GM20431 (cell line): ENCODE measurements around the gene C1QTNF9.
"Not testable (repeated sequence)": the region's sequence is repeated elsewhere in the genome, so short reads cannot be mapped to it uniquely, and the experiment has no call there.

Experiments
- in situ Hi-C: fragments of 300-500 bp; cut with MseI, MboI; formaldehyde crosslinking; loops from one replicate; pipeline ENCODE4 v1.15.0; 2020; ENCODE audit warnings: low sequenced_read_pairs; ENCODE audit not compliant: unreplicated experiment

Gene C1QTNF9

DNA sequence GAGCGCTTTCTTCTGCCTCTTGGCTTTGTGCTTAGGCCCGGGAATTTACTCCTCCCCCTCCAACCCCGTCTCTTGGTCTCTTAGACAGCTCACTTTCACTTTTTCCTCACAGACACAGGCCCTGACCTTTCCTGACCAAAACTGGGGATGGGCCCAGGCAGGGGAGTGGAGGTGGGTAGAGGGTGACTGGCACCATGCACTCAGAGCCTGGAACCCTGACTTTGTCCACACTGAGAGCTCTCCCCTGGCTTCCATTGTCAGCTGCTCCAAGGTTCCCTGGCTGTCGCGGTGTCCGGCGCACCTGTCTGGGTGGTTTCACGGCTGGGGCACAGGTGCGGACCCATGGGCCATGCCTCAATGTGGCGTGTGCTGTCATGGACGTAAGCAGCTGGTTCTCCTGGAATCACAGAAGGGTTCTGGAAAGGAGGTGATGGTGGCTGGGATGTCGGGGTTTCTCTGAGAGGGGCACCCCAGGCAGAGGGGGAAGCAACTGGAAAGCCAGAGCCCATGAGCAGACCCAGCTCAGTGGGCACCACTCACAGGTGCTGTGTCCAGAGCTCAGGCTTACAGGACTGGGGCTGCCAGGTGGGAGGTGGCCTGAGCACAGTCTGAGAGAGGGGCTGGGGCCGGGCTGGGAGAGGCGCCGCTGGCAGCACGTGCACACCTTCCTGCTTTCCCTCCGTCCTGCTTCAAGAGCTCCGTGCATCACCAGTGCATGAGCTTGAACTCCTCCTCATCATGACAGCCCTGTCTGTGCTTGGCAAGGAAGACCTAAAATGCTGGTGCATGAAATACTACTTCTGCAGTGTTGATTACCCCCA lies 28.0 kb upstream of the C1QTNF9 start:
- in situ Hi-C loops = no loop called here

DNA sequence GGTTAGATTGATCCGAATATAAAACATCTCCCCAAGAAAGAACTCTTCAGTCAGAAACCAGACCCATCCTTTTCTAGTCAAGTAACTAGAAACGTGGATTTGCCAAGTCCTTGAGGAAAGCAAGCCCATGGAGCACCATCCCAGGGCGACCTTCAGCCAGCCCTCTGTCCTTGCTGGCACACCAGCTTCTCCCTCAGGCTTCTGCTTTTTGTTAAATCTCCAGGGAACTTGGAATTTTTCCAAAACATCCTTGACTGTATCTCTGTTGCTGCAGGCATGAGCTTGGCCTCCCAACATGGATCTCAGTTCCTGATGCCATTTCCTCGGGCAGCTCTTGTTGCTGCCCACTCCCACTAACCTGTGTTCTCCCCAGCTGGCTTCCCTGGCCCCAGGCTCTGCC lies 27.1 kb upstream of the C1QTNF9 start:
- in situ Hi-C loops = no loop called here

DNA sequence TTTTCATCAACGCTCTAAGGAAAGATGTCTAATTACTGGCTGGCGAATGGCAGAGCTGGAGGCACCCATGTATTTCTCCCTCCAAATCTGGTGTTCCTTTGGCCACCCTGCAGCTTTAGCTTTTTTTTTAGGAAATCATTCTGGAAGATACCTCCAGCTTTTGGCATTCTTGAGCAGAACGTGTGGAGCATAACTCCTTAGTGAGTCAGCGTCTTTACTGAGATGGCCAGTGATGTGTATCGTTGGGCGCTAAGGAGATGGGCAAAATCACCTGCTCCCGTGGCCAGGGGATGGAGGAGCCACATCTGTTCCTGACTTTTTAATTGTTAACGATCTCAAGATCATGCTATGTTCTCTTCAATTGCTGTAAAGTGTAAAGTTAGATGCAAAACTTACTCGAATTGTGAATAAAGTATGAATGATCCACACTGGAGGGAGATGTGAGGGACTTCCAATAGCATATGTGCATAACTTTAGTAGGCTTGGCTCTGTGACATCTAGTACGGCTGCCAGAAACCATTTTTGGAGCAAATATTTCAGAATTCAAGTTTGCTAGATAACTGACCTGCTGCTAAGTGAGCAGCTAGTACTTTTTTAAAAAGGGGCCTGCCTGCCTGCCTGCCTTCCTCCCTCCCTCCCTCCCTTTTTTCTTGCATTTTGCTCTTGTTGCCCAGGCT lies 24.4 kb upstream of the C1QTNF9 start:
- in situ Hi-C loops = no loop called here

DNA sequence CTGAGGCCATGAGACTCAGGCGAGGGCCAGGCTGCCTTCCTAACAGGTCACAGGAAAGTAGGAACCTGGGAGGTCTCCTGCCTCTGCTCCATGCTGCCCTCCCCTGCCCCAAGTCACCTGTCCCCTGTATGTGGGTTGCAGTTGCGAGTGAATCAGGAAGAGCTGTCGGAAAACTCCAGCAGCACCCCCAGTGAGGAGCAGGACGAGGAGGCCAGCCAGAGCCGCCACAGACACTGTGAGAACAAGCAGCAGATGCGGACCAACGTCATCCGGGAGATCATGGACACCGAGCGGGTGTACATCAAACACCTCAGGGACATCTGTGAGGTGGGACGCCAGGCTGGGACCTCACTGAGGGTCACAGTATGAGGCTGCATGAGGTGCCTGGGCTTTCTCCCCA lies 22.8 kb upstream of the C1QTNF9 start:
- in situ Hi-C loops = no loop called here

DNA sequence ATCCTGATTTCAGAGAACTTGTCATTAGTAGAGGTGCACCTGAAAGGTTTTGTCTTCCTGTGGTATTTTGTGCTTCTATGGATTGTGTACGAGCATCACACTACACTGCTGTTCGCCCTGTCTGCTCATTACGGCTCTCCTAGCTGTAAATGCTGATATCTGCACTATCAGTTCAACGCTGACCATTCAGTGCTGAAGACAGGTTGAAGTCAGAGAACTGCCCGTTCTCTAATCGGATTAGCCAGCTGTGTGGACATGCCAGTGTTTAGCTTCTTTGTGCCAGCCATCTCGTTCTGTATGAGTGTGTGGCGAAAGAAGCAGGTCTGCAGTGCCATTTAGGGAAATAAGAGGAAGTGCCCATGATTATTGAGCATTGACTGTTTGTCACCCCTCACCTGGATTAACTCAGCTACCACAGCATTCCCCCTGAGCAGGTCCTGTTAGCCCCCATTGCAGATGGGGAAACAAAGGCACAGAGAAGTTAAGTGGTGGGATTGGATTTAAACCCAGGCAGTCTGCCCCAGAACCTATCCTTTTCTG lies 21.6 kb upstream of the C1QTNF9 start:
- in situ Hi-C loops = no loop called here

DNA sequence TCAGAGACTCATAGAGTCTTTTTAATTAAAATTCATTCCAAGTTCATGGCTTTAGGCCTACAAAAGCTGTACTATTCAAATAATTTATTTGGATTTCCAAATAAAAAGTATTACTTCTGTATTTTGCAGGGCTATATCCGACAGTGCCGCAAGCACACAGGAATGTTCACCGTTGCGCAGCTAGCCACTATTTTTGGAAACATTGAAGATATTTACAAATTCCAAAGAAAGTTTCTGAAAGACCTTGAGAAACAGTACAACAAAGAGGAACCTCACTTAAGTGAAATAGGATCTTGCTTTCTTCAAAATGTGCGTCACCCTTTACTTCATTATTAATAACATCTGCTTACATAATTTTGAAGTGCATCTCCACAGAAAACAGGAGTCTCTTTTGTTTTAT lies 20.5 kb upstream of the C1QTNF9 start:
- in situ Hi-C loops = no loop called here

DNA sequence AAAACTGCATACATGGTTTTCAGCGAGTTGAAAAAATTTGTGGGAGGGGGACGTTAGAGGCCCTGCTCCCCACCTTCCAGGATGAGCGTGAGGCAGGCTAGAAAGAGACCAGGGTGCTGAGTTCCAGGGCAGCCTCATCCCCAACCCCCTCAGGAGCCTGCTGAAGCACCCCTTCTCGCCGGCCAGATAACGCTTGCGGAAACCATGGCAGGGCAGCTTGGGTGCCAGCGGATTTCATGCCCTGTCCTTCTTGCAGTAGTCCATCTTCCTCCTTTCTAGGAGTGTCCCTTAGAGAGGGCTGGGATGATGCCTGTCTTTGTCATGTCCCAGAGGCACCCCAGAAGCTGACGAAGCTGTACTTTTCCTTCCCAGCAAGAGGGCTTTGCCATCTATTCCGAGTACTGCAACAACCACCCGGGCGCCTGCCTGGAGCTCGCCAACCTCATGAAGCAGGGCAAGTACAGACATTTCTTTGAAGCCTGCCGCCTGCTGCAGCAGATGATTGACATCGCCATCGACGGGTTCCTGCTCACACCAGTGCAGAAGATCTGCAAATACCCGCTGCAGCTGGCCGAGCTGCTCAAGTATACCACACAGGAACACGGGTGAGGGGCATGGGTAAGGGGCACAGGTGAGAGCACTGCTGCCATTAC lies 19.0 kb upstream of the C1QTNF9 start:
- in situ Hi-C loops = no loop called here

DNA sequence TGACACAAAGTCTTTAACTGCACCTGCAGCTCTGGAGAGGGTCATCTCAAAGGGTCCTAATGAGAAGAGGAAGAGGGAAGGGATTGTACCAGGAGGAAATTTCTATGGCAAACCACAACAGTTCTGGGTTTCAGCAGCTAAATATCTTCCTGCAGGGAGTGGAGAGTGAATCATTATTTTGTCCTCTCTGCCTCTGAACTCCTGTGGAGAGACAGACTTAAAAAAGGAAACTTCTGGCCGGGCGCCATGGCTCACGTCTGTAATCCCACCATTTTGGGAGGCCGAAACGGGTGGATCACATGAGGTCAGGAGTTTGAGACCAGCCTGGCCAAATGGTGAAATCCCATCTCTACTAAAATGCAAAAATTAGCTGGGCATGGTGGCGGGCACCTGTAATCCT lies 16.9 kb upstream of the C1QTNF9 start:
- in situ Hi-C loops = no loop called here

DNA sequence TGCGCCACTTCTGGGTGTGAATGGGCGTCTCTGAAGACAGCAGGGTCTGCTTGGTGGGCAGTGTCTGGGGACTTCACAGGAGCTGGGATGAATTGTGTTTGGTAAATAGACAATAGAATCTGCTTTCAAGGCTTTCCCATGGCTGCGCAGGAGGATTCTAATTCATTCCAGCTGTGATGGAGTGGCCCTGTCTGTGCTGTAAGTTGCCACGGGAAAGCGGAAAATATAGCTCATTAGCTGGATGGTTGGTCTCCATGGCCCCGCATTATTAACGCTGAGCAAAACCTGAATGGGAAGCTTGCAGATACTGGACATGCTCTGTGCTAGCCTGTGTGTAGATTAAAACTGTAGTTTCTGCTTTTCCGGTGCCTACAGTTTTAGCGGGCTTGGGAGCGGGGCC lies 15.6 kb upstream of the C1QTNF9 start:
- in situ Hi-C loops = no loop called here

DNA sequence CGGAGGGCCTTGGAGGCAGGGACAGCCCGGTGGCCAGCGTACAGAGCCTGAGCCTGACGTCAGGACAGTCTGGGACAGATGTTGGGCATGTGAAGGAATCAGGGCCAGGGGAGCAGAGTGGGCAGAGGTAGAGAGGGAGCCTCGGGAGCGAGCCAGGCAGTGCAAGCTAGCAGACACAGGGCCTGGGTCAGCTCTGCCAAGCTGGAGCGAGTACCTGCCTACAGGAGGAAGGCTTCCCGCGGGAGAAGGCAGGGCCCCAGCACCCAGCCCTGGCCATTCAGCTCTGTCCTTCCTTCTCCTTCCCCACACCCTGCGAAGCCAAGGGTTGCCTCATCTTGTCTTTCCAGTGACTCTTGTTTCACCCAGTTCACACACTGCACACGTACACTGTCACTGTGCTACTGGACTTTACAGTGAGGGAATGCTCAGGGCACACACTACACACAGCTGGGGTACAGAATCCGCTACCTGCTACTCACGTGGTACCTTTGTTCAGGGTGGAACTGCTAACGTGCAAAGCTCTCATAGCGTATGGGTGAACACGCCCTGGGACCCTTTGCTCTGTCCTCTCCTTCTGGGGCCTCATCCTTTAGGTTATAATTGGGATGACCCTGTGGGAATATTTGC lies 9.8 kb upstream of the C1QTNF9 start:
- in situ Hi-C loops = no loop called here

DNA sequence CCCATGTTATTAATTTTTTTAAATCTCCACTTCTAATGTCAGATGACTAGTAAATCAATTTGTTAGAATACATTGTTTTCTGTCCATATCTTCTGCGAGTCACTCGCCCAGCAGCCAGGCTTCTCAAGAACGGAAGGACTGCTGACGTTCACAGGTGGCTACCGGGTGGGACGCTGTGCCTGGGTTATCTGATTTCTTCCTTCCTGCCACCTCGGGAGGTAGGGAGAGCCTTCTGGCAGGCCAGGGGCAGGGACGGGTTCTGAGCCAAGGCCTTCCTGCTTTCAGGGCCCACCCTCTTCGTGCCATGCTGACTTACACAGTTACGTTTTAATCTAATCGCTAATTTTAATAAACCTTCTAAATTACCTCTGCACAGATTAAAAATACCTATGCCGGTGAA lies 7.9 kb upstream of the C1QTNF9 start:
- in situ Hi-C loops = no loop called here

DNA sequence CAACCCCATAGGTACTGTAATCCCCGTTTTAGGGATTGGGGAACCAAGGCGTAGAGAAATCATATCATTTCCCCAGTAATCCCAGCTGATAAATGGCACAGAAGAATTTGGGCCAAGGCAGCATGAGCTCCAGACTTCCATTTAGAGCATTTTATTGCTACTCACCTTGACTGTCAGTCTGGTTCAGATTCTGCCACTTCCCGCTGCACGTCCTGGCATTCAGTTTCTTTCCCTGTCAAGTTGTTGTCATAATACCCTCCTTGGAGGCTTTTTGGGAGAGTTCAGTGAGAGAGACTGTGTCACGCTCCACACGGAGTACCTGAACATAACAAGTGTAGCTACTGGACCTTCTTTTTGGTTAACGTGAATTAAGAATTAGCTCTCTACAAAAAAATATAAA lies 7.5 kb upstream of the C1QTNF9 start:
- in situ Hi-C loops = no loop called here

DNA sequence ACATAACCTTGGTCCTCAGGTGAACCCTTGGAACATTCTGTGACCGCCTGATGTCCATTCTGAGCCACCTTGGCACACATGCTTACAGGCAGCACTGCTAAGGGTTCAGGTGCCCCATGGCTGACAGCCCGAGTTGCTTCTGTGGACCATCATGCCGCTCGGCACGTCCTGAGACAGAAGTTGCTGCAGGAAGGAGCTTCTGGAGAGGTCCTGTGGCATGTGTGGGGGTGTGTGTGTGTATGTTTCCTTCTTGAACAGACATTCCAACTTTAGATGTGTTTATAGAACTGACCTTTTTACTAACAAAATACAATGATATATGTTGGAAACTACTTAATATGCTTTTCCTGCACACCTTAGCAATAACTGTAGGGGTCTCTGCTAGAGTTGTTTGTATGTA lies 4.8 kb upstream of the C1QTNF9 start:
- in situ Hi-C loops = no loop called here

DNA sequence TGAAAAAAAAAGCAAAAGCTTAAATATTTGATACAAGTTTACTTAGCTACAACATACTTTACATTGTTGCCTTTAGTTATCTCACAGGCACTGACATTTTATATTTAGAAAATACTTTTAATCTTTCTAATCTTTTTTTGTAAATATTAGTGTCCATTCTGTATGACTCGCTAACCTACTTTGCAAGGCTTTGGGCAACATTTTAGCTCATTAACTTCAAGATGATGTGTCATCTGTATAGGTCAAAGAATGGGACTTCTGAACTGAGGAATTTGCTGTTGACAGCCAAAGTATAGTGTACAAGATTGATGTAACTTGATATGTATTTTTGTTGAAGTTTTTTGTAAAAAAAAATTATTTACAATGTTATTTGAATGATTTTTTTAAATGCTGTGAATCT lies 2.7 kb upstream of the C1QTNF9 start:
- in situ Hi-C loops = no loop called here

DNA sequence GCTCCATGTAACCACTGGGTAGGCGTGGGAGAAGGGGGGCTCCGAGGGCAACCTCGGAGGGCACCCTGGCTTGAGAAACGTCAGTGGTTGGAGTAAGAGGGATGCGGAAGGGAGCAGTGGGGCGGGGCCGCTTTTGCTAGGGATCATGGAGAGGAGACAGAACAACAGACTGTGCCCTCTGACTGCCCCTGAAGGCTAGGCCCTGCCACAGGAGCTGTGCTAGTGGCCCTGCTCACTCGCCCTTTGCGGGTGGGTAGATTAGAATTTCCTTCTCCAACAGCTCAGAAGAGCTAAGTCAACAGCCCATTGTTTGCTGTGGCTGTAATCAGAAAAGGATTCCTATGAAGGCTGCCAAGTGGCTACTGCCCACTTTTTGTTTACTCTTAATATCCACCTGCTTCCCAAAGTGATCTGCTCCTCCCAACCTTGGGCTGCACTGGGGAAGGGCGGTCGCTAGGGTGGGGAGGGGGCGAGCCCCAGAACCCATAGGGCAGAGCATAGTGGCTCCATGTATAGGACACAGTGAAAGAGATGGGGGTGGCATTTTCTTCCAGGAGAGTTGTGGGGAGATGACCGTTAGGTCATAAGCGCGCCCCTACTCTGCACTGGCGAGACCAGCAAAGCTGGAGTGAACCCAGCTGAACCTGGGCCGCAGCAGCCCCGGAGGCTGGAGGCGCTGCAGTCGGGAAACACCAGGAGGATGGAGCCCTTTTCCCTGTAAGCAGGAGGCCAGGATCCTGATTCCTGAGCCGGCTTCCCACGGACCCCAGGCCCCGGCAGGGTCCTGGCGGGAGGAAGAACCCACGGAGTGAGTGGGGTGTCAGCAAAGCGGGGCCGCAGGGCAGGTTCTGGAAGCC lies 1.9 kb upstream of the C1QTNF9 start:
- in situ Hi-C loops = no loop called here

DNA sequence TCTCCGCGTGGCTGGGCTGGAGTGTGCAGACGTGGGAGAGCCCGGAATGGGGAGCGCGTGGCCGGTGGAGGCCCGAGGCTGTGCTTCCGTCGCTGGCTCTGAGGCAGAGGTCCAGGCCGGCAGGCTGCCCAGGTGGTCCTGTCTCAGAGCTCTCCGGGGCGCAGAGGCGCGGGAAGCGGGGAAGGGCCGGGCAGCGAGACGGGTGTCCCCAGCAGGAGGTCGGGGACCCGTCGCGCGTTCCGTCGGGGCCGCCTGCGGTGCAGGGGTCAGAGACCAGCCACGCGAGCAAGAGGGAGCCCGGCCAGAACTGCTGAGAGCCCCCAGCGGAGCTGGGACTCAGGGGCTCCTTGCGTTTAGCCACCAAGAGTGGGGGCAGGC lies 1.3 kb upstream of the C1QTNF9 start:
- in situ Hi-C loops = no loop called here

DNA sequence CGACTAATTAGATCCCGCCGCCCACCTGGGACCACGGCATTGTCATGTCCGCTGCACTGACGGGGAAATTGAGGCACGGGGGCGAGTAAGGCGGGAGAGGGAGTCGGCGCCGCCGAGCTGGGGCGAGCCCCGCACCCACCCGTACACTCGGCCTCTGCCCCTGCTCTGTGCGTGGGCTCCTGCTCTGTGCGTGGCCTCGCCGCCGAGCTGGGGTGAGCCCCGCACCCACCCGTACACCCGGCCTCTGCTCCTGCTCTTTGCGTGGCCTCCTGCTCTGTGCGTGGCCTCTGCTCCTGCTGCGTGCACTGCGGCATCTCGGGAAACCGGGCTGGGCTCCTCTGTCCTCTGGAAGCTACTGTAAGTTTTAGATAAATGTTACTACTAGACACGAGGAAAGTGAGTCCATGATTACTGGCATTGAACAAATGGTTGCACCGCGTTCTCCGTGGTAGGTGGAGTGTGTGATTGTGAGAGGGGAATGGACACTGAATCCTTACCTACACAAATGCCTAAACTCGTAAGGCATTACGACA lies 826 bp upstream of the C1QTNF9 start:
- in situ Hi-C loops = no loop called here

DNA sequence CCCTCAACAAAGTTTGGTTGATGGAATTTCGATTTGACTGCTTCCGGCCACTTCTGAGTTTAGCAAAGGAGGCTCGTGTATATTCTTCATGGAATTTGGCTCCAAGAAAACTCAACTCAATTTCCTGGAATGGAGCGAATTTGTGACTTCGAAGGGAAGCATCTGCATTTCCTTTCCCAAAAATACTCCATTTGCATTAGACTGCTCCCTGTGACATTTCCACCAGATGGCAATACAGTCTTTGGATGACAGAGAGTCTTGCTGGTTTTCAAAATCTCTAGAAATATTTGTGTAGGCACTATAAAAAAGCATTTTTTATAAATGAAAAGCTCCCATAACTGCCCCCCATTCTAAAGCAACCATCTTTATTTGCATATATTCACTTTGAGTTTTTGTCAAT lies 4.1 kb downstream of the C1QTNF9 start:
- in situ Hi-C loops = no loop called here

DNA sequence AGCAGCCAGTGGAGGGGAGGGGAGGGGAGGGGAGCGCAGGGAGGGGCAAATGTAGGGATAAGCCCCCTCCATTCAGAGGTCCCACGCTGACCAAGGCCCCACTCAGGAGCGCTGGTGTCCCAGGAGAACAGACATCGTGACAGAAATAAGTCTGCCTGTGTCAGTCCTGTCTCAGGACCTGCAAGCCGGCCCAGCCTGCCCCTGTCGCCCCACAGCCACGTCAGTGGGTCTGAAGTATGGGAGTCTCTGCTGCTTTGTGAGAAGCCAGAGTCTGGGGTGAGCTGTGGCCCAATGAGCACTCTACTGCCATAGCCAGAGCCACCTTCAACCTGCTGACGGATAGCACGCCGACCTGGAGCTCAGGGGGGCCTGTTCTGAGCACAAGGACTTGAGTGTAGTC lies 8.5 kb downstream of the C1QTNF9 start:
- in situ Hi-C loops = not testable (repeated sequence)

DNA sequence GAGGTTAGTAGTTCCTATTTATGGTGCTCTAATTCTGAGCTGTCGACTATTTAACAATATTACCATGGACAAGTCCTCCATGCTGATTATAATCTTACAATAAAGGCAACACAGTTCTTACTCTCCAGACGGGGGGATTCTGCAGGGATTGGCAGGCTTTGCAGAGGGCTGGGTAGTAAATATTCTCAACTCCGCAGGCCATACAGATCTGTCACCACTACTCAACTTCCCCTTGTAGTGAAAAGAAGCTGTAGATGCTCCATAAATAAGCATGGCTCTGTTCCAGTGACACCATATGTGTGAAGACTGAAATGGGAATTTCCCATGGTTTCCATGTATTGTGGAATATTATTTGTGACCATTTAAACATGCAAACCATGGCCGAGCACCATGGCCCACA lies 9.5 kb downstream of the C1QTNF9 start:
- in situ Hi-C loops = not testable (repeated sequence)
